CD4-positive, alpha-beta T cell treated with Interleukin-17A for 4 hours (primary cell): ENCODE results near the gene ANGPTL4.
"Not testable (repeated sequence)": the region's sequence is repeated elsewhere in the genome, so short reads cannot be mapped to it uniquely, and the experiment has no call there.

ENCODE experiments used
- DNase-seq: peaks from one replicate; pipeline ENCODE4 v3.0.0-alpha.2; 2020; ENCODE audit warnings: mixed read lengths

ANGPTL4 gene

GRCh38 chr19:8391198-8392016, 27.5 kb downstream of the ANGPTL4 start:
- DNase-seq: no peak

DNA sequence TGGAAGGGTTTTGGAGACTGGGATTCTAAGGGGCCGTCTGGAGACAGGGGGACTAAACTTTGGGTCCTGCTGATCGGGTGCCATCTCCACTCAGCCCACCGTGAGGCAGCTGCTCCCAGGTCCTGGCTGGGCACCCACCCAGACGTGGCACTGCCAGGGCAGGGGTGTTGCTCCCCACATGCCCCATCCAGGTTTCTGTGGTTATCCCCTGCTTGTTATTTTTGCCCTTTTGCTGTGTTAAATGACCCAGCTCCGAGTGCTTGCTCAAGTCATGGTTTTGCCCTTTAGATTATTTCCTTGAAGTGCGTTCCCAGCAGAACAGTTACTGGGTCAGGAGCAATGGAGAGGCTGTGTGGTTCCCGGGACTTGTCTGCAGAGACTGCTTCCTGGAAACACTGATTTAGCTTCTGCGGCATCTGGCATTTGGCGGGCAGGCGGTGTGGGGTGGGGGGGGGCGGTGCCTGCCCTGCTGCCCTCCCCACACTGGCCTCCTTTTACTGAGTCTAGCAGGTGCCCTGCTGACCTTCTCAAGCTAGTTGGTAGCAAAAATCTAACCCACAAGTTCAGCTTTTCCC, 28.1 kb downstream of the ANGPTL4 start:
- DNase-seq: no peak

GRCh38 chr19:8393192-8393870, 29.4 kb downstream of the ANGPTL4 start:
- DNase-seq: no peak

DNA sequence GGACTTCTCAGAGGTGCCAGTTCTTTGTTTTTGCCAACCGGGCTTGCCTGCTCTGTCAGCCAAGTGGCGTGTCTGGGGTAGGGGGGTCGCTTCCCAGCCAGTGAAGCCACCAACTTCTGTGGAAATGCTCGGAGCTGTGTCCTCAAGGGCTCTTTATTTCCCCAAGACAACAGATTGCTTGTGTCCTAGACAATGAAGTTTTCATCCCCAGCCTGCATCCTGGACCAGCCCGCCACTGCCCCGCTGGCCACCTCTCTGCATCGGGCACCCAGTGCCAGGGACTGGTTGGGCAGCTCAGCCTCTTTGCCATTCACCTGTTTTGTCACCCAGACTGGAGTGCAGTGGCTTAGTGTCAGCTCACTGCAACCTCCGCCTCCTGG, 29.9 kb downstream of the ANGPTL4 start:
- no peak for DNase-seq

DNA sequence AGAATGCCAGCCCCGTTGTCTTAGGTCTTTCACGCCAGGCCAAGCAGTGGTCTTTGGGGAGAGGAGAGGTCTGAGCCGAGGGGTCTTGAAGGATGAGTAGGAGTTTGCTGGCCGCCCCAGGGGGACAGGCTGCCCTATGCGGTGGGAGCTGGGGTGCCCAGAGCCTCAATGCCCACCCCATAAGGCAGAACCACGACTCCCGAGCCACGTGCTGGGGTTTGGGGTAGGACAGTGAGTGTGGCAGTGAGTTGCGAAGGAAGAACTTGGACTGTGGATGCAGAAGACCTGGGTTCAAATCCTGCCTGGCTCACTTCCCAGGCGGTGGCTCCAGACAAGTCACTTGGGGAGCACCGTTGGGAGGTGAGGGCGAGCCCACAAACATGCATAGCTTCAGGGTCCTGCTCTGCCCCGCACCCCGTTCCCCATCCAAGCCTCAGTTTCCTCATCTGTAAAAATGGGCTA, 31.7 kb downstream of the ANGPTL4 start:
- no peak for DNase-seq

DNA sequence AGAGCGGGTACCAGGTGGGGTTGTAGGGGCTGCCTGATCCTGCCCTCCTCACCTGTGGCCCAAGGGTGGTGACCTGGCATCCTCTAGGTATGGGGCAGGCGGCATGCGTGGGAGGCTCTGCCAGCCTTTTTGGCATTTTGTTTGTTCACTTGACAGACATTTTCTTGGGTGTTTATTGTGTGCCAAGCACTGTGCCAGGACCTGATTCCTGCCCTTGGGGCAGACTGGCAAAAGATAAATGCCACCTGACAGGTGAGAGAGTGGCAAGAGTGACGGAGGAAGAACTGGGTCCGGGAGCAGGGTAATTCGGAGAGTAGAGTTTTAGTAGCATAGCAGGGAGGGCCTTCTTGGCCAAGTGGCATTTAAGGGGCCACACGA, 32.2 kb downstream of the ANGPTL4 start:
- no peak for DNase-seq

- DNase-seq: peak; percentile 67
Observed at GRCh38 chr19:8396563-8397203, 32.7 kb downstream of the ANGPTL4 start.

DNA sequence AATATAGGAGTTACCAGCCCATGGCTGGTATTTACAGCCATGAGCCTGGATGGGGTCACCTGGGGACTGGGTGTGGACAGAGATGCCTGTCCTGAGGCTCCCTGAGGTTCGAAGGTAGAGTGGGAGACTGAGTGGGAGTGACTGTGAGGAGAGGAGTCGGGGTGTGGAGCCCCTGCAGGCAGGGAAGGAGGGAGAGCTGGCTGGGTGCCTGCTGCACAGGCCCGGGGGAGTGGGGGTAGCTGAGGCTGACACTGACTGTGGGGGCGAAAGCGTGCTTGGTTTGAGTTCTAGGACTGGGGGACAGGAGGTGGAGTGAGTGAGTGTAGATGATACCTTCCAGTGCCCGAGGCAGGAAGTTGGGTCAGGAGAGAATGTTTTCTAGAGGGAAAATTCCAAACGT, 33.3 kb downstream of the ANGPTL4 start:
- no peak for DNase-seq

DNA sequence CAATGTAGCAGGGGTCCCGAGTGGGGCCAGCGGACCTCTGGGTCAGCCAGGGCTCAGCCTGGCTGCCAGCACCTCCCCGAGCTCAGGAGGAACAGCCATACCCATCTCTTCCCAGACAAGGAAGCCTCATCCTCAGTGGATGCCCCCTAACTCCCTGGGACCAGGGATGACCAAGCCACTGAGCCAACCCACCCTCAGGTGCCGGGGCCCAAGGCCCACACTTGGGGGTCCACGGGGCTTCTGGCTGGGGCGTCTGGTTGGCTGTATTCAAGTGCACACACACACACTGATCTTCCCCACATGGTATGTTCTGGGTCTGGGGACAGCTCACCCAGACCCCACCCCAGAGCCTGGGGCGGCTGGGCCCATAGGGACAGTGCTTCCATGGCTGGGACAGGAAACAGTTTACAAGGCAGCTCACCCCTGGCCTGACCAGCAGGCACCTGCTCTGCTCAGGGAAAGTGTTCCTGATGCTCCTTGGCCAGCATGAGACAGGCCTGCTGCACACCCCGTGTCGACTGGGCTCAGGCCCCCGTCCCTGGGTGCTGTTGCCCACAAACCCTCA, 33.9 kb downstream of the ANGPTL4 start:
- no peak for DNase-seq

- DNase-seq: no peak
Observed at GRCh38 chr19:8398311-8398771, 34.4 kb downstream of the ANGPTL4 start.

GRCh38 chr19:8399681-8400188, 35.8 kb downstream of the ANGPTL4 start:
- DNase-seq: no peak

- DNase-seq: no peak
Observed at GRCh38 chr19:8401981-8402411, 38.0 kb downstream of the ANGPTL4 start.

DNA sequence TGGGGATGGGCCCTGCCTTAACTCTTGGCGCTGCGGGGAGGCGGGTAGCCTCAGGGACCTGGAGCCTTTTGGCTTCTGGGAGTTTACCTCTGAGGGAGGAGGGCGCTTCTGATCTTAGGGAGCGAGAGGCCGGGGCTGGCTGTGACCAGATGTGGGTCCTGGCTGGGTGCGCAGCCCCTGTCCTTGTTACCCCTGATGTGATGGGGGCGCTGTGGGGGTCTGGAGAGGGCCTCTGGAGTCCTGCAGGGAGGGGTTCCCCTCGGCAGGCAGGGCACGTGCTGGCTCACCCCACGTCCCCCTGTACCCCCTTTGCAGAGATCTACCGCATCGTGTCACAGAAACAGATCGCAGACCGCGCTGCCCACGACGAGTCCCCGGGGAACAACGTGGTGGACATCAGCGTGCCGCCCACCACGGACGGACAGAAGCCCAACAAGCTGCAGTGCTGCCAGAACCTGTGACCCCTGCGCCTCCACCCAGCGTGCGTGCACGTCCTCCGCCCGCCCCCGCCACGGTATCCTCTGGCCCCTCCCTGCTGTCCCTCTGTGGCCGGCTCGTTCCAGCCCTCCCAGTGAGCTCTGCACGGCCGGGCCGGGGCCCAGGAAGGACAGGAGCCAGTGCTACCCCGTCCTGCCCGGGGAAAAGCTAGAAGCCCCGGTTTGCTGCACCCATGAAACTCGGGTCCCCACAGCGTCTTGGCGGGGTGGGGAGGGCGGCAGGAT, 39.3 kb downstream of the ANGPTL4 start:
- DNase-seq: no peak

DNA sequence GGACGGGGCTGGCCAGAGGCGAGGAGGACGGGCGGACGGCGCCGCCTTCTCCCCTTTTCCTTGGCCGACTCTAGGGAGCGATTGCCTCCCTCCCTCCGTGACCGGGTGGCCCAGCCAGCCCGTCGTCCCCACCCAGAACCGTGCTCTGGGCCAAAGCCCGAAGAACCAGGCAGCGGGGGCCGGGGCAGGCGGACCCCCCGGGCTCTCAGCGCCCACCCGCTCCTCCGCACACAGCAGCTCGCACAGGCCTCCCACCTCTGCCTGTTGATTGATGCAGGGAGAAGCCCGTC, 39.8 kb downstream of the ANGPTL4 start:
- DNase-seq: no peak

GRCh38 chr19:8404391-8405151, 40.6 kb downstream of the ANGPTL4 start:
- DNase-seq: no peak

GRCh38 chr19:8410718-8411117, 46.8 kb downstream of the ANGPTL4 start:
- not testable (repeated sequence) for DNase-seq

DNA sequence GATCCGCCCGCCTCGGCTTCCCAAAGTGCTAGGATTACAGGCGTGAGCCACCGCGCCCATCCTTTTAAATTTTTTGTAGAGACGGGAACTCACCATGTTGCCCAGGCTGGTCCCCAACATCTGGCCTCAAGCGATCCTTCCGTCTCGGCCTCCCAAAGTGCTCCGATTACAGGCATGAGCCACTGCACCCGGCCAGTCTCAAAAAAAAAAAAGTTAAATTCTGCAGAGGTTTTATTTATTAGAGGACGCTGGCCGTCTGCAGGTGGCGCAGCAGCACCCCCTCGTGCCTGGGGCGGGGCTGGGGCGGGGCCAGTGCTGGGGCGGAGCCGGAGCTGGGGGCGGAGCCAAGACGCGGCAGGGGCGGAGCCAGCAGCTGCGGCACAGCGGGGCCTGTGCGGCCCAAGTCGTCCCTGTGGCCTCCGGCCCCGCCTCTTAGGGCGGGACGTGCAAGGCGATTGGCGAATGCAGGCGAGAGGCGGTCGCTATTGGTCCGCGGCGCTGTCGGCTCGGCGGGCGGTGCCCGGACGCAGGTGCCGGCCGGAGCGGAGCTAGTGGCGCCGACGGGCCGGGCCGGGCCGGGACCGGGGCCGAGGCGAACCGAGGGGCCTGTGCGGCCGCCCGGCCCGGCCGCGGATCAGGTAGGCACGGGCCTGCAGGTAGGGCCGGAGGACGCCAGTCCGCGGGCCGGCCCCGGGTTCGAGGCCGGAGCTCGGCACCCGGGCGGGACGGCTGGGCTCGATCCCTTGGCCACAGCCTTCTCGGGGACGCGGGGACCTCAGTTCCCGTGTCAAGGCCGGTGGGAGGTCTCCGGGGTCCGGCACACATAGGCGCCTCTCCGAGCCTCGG, 49.1 kb downstream of the ANGPTL4 start, which contains the start of gene MARCHF2:
MARCHF2 (plus strand) TSS at position 523 of the 846 bp plus-strand sequence. CDS start 8,536 bp downstream, outside the sequence.
- DNase-seq: peak; percentile 96

DNA sequence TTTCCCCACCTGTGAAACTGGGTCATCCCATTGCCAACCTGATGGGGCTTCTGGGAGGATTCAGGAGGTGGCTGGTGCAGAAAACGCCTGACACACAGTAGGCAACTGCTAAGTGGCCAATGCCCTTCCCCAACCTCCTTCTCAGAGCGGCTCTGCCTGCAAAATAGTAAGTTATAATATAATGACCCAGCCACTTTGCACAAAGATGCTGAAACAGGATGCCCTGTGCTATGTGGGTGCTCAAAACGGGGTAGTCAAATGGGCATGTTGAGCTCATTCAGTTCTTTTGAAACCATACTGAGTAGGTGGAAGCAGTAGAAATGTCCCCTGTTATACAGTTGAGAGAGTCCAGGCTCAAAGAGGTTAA, 49.7 kb downstream of the ANGPTL4 start:
- peak; percentile 9 for DNase-seq

DNA sequence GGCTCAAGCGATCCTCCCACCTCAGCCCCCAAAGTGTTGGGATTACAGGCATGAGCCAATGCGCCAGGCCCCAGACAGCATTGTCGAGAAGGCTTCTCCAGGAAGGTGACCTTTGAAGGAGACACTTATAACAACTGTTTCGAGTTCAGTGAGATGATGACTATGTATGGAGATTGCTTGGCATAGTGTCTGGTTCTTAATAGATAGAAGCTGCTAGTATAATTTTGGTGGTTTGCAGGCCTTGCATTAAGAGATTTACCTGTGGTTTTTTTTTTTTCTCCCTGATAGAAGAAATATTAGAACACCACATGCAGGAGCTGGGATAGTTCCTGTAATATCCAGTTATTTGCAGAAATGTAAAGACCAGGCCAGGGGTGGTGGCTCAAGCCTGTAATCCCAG, 52.8 kb downstream of the ANGPTL4 start:
- no peak for DNase-seq
